COLO668 (cell line): ENCODE data around the gene SPARCL1.
"Not testable (repeated sequence)": the region's sequence is repeated elsewhere in the genome, so short reads cannot be mapped to it uniquely, and the experiment has no call there.

ENCODE experiments used
- DNase-seq: peaks from one replicate; lab custom pipeline; 2025; ENCODE audit not compliant: unreplicated experiment; lab: John Stamatoyannopoulos, UW

The SPARCL1 gene

DNA sequence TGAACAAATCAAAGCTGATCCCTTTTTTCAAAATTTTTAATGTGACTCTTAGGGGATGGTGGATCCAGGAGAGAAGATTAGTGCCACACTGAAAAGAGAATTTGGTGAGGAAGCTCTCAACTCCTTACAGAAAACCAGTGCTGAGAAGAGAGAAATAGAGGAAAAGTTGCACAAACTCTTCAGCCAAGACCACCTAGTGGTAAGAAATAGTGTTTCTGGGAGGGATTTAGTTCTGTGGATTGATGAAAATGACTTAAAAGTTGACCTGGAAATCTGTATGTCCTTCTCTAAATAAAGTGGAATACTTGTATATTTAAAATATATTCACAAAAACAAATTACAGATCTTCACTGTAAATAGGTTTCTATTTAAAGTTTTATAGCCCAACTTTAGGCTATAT is 77.6 kb downstream of the SPARCL1 start:
- no peak for DNase-seq

DNA sequence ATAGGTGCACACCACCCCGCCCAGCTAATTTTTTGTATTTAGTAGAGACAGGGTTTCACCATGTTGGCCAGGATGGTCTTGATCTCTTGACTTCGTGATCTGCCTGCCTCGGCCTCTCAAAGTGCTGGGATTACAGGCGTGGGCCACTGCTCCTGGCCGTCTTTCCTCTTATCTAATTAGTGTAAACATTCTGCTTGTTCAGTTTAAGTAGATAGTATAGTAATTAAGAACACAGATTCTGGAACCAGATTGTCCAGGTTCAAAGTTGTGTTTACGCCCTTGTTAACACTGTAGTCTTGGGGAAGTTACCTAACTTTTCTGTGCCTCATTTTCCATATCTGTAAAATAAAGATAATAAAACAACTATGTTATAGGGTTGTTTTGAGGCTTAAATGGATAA is 82.8 kb downstream of the SPARCL1 start:
- not testable (repeated sequence) for DNase-seq

DNA sequence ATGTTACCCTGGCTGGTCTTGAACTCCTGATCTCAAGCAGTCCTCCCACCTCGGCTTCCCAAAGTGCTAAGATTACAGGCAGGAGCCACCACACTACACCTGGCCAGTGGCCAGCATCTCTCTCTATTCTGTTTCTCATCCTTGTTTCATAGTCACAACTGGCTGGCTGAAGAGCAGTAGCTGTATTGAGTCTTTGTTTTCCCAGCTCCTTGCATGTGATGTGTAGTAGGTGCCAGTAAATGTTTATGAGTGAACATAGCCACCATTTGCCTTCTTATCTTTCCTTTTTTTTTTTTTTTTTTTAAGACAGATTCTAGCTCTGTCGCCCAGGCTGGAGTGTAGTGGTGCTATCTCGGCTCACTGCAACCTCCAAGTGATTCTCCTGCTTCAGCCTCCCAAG is 83.2 kb downstream of the SPARCL1 start:
- DNase-seq: no peak

DNA sequence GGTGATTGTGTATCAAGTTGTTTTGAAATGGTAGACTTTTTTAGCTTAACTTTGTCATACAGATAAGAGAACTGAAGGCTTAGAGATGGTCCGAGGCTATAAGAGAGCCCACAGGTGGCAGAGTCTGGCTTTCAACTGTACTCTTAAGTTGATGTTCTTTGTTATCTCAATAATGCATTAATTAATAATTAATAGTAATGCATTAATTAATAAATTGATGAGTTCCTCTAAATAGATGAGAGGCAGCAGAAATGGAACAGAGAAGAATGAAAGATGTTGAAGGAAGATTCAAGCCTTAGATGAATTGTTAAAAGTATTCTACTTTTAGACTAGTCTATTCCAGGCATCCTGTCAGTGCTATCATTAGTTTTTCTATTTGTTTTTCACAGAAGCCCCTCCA is 84.4 kb downstream of the SPARCL1 start:
- no peak for DNase-seq

DNA sequence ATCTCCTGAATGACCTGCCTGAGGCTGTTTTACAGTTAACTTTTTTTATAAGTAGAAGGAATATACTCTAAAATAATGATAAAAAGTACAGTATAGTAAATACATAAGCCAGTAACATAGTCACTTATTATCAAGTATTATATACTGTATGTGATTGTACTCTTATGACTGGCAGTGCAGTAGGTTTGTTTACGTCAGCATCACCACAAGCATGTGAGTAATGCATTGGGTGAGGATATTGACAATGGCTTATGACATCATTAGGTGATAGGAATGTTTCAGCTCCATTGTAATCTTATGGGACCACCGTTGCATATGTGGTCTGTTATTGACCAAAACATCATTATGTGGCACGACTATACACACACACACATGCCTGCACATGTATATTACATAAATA is 86.3 kb downstream of the SPARCL1 start:
- no peak for DNase-seq

DNA sequence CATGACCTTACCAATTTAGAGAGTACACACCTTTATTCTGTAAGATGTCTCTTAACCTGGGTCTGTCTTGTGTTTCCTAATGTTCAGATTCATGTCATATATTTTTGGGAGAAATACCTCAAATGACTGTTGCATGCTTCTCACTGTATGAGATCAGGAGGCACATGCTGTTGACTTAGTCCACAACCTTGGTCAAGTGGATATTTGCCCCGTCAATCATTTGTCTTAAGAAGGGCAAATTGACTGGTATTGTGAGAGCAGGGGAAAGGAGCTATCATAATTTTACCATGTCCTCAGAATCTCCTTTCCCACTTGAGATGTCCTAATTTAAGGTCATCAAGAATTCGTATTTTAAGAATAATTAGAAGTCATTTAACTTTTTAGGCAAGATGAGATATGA is 95.8 kb downstream of the SPARCL1 start:
- DNase-seq: no peak

DNA sequence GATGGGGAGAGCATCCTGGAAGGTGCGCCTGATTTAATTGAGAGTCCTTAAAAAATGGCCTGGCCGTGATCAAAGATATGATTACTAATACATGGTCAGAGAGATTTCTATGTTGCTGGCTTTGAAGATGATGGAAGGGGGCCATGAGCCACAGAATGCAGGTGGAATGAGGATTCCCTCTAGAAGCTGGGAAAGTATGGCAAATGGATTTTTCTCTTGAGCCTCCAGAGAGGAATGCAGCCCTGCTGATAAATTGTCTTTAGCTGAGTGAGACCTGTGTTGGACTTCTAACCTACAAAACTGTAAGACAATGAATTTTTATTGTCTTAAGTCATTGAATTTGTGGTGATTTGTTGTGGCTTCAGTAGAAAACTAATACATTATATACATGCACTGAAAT is 99.1 kb downstream of the SPARCL1 start:
- no peak for DNase-seq

DNA sequence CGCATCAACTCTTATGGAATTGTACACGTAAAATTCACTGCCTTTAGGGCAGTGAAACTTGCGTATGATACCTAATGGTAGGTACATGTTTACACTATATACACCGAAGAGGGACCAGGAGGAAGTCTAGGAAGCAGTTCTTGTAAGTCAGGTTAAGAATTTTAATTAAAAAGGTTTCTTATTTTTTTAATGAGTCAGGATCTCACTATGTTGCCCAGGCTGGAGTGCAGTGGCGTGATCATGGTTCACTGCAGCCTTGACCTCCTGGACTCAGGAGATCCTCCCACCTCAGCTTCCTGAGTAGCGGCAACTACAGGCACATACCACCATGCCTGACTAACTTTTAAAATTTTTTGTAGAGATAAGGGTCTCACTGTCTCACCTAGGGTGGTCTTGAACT is 100.2 kb downstream of the SPARCL1 start:
- DNase-seq: no peak

DNA sequence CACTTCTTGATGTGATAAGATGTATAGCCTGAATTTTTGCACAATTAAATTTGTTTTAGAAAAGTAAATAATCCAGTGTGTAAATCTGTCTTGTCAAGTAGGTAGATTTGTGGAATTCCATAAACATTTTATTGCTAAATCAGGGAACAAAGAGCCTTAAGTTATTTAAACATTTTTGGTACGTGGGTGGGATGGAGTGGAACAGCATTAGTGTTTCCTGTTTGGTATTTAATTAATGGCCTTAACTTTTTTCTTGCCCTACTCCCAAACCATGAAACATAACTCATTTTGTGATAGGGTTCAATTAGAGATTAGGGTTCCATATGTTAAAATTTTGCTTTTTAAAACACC is 101.7 kb downstream of the SPARCL1 start:
- DNase-seq: no peak

DNA sequence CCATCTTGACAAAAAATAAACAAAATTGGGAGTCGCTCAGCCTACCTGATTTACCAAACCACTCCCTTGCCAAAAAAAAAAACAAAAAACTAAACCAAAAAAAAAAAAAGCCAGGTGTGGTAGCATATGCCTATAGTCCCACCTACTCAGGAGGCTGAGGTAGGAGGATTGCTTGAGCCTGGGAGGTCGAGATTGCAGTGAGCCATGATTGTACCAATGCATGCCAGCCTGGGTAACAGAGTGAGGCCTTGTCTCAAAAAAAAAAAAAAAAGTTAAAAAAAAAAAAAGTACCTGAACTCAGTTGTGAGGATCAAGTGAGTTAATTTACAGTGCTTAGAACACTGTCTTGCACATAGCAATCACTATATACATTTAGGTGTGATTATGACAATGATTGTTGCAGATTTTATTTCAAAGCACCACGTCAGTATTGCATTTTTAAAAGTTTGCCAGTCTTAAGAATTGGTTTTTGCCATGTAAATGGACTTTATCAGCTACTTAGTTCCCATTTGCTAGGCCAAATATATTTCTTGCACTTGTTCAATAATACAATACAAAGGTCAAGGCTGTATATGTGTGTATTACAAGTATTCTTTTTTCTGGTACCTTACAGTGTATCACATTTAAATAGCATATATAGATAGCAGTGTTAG is 102.2 kb downstream of the SPARCL1 start:
- DNase-seq: no peak

DNA sequence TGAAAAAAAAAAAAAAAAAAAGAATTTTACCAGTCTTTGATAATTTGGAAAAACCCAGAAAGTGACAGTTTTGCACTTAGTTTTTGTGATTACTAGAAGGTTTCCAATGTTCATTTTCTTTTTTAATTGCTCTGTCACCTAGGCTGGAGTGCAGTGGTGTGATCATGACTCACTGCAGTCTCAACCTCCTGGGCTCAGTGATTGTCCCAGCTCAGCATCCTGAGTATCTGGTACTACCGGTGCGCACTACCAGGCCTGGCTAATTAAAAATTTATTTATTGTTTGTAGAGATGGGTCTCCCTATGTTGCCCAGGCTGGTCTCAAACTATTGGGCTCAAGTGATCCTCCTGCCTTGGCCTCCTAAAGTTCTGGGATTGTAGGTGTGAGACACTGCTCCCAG is 103.5 kb downstream of the SPARCL1 start:
- DNase-seq: no peak

DNA sequence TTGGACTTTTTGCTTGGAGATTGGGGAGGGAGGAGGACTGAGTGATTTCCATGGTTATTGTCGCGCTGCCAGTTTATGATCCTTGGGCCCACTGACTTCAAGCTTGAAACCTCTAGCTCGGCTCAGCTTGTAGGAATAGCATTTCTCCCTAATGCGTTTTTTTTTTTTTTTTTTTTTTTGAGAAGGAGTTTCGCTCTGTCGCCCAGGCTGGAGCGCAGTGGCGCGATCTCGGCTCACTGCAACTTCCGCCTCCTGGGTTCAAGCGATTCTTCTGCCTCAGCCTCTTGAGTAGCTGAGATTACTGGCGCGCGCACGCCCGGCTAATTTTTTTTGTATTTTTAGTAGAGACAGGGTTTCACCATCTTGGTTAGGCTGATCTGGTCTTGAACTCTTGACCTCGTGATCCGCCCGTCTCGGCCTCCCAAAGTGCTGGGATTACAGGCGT is 105.1 kb downstream of the SPARCL1 start:
- DNase-seq: not testable (repeated sequence)
